DOHH2 (cell line): ENCODE data around the gene PMM2.

Source experiments
- CTCF ChIP-seq: fragments of 200-600 bp; sonication (generic); IDR thresholded peaks from one replicate; pipeline ENCODE4 v1.5.1; 2014; ENCODE audit warnings: antibody characterized with exemption, mild to moderate bottlenecking, low read depth, low read length; ENCODE audit not compliant: poor library complexity, severe bottlenecking
- EZH2phosphoT487 ChIP-seq: fragments of 200-600 bp; sonication (generic); IDR thresholded peaks from 2 replicates; pipeline ENCODE4 v1.6.1; 2017; ENCODE audit warnings: borderline replicate concordance, mild to moderate bottlenecking, antibody characterized with exemption, low read length, moderate library complexity, mixed read lengths

DNA sequence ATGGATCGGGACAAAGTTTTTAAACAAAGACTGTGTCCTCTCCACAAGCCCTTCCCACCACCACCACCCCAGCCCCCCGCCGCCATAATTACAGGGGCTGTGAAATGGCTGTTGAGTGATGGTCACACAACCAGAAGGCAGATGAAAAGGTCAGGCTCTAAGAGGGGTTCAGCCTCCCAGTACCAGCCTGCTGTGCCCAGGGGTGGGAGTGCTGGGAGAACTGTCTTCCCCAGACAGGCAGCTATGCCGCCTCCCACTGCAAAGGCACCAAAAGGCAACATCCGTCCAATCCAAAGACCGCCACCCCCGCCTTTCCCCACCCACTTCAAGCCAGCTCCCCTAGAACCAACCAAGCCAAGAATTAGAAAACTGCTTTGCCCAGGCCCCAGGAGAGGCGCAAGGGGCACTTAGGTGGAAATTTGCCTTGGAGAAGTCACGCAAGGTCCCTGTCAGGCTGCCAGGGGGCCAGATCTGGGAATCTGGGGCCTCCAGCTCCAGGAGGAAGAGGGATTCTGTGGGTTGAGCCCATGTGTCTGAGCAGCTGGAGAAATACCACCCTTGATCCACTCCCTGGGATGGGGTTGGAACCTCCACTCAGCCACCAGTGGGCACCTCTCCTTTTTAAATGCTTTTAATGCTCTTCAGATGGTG, 56.8 kb downstream of the PMM2 start:
- TF ChIP-seq CTCF (no peak), EZH2phosphoT487 (no peak)
